CD4-positive, alpha-beta T cell treated with Interleukin-4 for 4 hours (primary cell): ENCODE measurements around the gene IZUMO1R.
A peak's percentile ranks its signal among the peaks of the same experiment; 100 is the strongest.
"Not testable (repeated sequence)": the region's sequence is repeated elsewhere in the genome, so short reads cannot be mapped to it uniquely, and the experiment has no call there.

Experiments
- DNase-seq: peaks from one replicate; pipeline ENCODE4 v3.0.0-alpha.2; 2020

Gene IZUMO1R

DNA sequence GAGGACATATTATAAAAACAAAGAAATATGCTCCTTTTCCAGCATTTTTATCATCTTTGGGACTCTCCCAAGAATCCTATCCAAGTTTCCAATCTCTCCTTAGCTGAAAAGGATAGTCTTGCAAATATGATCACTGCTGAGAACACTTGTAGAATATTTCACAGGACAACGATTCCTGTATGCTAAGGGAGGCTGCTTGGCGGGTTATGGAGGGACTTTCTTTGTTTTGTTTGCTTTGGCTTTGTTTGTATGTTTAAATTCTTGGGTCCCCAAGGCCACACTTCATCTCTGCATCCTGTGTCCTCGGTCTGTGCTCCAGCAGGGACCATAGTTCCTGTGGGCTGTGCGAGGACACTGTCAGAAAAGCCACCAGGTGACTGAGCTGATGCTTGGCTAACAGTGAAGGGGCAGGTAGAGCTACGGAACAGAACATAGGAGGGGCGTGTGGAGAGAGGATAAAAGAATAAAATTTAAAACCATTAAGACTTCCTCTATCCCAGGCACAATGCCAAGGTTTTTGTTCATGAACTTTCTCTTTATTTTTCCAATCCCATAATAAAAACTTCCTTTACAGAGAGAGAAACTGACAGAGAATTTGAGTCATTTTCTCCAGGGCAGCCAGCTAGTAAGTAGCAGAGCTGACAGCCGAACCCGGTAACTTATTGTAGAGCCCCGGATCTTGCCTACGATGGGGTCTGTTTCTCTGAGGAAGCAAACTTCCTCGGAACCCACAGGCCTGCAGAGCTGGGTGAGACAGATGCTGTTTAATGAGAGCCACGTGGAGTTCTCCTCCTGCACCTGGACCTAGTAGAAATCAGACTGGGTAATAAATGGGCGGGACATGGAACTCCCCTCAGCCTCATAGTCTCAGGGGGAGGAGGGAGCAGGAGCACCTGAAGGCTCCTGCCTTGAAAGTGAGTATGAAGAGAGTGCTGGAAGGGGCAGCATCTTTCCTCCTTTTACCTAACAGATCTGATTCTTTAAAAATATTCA, at the start of gene IZUMO1R:
IZUMO1R (plus strand) TSS at position 615 of the 993 bp plus-strand sequence. CDS start 1,057 bp downstream, outside the sequence.
- no peak for DNase-seq

DNA sequence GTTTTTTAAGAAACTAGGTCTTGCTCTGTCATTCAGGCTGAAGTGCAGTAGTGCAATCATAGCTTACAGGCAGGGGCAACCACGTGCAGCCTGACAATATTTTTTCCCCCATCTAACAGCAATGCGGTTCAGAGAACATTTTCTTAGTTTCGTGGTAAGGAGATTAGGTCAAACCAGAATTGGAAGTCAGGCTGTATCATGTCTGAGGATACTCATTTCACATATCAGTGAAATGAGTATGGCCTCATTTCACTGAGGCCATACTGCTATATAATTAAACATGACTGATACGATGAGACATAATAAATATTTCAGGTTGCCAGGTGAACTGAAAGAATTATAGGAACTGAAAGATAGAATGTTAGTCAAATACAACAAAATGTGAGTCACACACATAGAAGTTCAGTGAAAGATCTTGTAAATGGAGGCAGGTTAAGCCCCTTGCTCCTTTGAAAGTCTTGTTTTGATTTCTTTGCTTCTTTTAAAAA, 32.5 kb upstream of the IZUMO1R start:
- no peak for DNase-seq

- DNase-seq = no peak
Observed at GRCh38 chr11:94272738-94273313, 31.6 kb upstream of the IZUMO1R start.

GRCh38 chr11:94275961-94276360, 28.4 kb upstream of the IZUMO1R start:
- DNase-seq = no peak

GRCh38 chr11:94276943-94277342, 27.4 kb upstream of the IZUMO1R start:
- DNase-seq = no peak

DNA sequence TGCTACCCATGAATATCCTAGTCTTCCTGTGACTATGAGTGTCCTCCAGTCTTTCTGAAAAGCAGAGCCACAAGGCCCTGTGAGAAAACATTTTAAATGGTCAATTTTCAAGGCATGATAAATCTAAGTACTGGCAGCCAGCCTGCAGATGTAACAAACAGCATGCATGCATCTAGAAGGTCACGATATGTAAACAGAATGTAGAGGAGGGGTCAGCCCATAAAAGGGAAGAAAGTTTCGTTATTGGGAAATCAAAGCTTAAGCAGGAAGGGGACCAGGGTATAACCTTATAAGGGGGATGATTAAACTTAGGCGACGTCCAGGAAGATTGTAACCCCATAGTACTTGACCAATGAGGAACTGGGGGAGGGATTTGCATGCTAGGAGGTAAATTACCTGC, 26.2 kb upstream of the IZUMO1R start:
- DNase-seq = not testable (repeated sequence)

- no peak for DNase-seq
Observed at GRCh38 chr11:94279996-94280395, 24.4 kb upstream of the IZUMO1R start.

- DNase-seq = no peak
Observed at GRCh38 chr11:94281324-94281723, 23.1 kb upstream of the IZUMO1R start.

- DNase-seq = no peak
Observed at GRCh38 chr11:94283678-94284077, 20.7 kb upstream of the IZUMO1R start.

- no peak for DNase-seq
Observed at GRCh38 chr11:94295534-94295933, 8.8 kb upstream of the IZUMO1R start.

DNA sequence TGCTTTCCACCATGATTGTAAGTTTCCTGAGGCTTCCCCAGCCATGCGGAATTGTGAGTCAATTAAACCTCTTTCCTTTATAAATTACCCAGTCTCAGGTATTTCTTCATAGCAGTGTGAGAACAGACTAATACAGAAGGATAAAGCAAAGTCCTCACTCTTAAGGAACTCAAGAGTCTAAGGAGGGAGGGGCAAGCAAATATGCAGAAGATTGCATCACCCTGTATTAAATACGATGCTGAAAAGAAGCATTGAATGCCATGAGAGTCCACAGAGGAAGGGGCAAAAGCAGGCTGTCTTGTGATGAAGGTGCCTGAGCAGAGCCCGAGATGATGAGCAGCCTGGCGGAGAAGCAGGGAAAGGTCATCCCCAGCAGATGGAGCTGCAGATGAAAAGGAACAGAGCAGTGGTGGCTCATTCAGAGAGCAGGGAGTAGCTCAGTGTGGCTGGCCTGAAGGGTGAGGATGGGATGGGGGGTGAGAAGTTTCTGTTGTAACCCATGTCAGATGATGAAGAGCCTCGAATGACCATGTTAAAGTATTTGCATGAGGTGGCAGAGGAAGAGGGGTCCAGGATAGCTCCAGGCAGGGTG, 6.3 kb upstream of the IZUMO1R start:
- no peak for DNase-seq

DNA sequence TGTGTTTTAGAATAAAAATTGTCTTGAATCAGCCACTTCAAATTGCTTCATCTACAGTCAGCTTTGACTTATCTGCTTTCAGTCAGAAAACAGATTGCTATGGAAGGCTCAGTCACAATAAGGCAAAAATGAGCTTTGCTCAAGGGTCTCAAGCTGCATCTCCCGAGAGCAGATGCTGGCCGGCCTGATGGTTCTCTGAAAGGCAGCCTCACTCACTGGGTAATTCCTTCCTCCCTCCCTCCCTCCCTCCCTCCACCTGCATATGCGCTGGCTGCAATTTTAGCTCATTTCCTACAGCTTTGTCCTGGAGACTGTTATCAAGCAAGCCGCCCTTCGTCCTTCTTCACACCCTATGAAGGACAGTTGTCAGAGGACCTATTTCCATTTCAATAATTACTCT, 1.6 kb upstream of the IZUMO1R start:
- DNase-seq = no peak

DNA sequence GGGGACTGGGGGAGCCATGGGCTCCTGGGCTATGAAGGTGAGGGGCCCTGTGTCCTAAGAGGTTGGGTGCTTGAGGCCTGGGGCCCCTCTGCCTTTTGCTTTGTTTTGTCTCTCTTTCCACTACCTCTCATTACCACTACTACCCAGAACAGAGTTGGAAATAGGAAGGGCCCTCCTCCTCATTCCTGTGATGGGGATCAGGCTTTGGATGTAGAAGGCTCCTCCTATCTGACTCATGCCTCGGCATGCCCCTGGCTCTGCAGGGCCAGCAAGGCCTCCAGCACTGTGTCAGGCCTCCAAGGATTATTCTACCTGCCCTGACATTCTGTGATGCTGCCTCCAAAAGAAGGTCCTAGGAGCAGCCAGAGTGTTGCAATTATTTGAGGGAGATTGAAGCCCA, 766 bp downstream of the IZUMO1R start:
- no peak for DNase-seq

DNA sequence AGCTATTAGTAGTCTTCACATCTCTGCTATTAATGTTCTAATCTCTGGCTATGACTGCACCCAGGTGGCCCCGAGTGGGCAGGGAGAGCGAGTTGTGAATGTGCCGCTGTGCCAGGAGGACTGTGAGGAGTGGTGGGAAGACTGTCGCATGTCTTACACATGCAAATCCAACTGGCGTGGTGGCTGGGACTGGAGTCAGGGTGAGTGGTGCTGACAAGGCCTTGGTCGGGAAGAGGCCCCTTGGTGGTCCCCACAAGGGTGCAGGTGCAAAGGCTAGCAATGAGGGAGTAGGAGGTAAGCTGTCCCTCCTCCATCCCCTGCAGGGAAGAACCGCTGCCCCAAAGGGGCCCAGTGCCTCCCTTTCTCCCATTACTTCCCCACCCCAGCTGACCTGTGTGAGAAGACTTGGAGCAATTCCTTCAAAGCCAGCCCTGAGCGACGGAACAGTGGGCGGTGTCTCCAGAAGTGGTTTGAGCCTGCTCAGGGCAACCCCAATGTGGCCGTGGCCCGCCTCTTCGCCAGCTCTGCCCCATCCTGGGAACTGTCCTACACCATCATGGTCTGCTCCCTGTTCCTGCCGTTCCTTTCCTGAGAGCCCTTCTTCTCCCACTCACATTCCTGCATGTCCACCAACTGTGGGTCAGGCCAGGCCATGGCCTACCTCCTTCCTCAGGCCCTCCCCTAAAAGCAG, 2.9 kb downstream of the IZUMO1R start:
- no peak for DNase-seq

DNA sequence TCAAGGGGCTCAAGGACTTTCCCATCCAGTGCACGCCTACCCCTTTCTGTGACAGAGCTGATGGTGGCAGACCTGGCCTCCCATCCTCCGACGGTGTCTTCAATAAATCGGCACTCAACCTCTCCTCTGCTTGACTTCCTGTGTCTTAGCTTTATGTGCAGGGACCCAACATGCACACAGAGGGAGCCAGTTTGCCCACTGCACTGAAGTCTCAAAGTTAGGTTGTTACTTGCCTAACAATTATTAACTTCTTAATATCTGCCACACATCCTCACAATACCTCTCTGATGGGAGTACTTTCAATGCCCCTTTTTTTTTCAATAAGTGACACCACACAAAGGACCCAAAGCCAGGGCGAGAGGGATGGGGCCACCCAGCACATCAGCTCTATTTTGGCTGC, 3.6 kb downstream of the IZUMO1R start:
- no peak for DNase-seq

DNA sequence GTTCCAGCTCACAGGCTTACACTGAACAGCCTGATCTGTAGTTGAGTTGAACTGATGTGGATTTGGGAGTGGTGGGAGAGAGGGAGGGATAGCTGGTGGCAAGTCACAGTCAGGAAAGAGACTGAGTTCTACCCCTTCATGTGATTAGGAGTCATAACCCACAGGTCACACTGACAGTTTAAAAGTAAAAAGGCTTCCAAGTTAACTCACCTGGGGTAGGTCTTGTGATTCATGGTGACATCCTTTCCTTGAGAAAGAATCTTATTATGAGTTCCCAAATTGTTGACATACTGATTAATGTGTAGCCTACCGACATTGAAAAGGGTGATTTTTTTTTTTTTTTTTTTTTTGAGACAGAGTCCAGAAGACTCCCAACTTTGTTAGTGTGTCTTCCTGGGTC, 5.4 kb downstream of the IZUMO1R start:
- DNase-seq = no peak

GRCh38 chr11:94310191-94310875, 6.0 kb downstream of the IZUMO1R start:
- no peak for DNase-seq

DNA sequence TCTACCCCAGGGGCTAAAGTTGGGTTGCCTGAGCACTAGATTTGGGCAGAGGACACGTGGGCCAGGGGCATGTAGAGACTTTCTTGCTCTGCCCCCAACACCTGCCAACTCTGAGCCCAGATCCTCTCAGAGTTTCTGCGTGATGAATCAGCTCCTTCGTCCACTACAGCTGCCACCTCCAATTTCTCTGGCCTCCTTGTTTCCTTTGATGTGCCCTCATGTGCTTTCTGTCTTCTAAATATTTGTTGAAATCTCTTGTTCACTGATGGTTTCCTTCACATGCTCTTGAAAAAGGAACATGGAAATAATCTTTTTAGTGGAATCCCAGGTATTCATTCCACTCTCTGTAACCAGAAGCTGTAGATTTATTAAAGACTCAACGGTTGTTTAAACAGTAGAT, 8.0 kb downstream of the IZUMO1R start:
- DNase-seq = no peak

DNA sequence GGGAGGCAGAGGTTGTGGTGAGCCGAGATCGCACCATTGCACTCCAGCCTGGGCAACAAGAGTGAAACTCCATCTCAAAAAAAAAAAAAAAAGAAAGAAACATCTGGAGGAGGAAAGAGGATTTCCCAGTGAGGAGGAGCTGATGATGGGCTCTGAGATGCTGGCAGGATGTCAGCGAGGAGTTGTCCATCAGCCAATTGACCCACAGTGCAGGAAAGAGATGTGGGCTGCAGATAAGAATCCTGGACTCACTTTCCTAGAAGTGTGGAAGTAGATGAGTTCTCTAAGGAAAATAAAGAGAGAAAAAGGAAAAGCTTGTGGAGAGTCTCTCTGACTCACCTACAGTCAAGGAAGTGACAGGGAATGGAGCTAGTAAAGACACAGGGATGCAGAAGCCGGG, 9.7 kb downstream of the IZUMO1R start:
- DNase-seq = no peak

DNA sequence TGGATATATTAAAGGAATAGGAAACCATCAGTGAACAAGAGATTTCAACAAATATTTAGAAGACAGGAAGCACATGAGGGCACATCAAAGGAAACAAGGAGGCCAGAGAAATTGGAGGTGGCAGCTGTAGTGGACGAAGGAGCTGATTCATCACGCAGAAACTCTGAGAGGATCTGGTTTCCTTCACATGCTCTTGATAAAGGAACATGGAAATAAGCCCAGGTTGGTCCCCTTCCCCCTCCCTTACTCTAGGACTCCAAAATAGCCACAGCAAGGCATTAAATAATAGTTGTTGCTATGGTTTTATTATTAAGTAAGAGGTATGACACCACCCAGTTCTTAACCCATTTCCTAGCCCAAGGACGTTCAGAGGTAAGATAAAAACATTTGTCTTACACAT, 11.3 kb downstream of the IZUMO1R start:
- DNase-seq = no peak

GRCh38 chr11:94322501-94322900, 18.1 kb downstream of the IZUMO1R start:
- no peak for DNase-seq

GRCh38 chr11:94325681-94326080, 21.3 kb downstream of the IZUMO1R start:
- peak; percentile 49 for DNase-seq

- no peak for DNase-seq
Observed at GRCh38 chr11:94326947-94327346, 22.6 kb downstream of the IZUMO1R start.
